ENCODE measurements around the gene DGKA.

Gene DGKA

DNA sequence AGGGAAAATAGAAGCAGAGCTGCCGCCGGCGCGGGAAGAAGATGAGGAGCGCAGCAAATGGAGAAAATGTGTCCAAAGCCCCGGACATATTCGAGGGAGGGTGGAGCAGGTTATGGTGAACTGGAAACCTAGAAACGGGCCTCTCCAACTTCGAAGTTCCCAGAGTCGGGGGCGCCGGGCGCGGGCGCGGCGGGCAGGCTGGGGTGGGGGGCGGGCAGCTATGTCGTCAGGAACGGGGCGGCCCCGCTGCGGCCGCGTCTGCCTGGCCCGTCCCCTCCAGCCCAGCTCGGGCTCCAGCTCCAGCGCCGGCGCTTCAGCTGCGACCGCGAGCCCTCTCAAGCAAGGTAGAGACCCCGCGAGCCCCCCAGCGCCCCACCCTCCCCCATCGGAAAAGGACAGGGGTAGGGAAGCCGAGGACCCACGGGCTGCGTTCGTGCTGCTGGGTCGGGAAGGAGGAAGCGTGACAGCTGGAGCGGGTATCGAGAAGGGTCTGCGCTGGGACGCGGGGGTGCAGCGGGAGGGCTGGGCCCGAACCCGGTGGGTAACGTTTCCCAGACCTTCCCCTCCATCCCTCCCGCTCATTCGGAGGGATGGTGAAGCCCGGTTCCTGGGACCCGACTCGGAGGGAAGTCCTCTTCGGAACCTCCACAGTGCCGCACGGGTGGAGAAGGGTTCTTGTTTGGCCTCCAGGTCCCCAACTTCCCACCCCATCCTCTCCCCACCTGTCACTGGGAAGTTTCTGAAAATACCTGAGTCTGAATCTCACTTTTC is 1.0 kb downstream of the DGKA start:
- DNase-seq, result peak; percentile 42

DNA sequence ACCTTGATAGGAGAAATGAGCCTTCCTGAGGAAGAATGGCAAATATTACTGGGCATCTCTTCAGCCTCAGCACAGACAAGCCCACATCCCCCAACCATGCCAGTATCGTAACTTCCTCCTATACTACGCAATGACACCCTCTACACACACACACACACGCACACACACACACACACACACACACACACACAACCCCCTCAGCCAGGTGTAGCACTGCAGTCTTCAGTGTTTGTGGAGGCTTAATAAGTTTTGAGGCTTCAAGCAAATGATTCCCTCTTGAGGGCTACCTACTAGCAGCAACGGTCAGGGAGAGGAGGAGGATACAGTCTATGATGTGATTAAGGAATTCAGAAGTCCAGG is 1.6 kb downstream of the DGKA start:
- no peak for DNase-seq

DNA sequence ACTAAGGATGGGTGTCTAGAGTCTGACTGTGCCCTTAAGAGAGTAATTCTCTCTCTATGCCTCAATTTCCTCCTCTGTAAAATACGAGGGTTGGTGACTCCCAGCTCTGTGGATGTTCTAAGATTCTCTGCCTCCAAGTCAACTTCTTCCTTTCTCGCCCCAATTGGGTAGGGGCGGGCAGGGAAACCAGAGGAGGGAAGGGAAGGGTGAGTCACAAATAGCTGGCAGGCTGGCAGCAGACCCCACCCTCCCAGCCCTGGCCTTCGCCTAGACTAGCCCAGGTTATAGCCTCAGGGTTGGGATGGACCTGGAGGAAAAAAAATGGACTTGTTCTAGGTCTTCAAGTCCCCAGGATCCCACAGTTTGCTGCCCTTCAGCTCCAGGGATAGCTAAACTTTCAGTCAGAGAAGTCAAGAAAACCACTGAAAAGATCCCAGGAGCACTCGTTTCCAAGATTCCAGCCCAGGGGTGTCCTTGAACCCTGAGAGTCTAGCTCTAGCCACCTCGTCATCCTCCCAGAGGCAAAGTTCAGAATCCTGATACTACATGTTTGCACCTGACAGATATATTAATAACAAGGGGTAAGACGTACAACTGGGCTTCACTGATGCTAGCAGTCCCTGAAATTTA is 2.3 kb downstream of the DGKA start:
- DNase-seq, result peak; percentile 50

DNA sequence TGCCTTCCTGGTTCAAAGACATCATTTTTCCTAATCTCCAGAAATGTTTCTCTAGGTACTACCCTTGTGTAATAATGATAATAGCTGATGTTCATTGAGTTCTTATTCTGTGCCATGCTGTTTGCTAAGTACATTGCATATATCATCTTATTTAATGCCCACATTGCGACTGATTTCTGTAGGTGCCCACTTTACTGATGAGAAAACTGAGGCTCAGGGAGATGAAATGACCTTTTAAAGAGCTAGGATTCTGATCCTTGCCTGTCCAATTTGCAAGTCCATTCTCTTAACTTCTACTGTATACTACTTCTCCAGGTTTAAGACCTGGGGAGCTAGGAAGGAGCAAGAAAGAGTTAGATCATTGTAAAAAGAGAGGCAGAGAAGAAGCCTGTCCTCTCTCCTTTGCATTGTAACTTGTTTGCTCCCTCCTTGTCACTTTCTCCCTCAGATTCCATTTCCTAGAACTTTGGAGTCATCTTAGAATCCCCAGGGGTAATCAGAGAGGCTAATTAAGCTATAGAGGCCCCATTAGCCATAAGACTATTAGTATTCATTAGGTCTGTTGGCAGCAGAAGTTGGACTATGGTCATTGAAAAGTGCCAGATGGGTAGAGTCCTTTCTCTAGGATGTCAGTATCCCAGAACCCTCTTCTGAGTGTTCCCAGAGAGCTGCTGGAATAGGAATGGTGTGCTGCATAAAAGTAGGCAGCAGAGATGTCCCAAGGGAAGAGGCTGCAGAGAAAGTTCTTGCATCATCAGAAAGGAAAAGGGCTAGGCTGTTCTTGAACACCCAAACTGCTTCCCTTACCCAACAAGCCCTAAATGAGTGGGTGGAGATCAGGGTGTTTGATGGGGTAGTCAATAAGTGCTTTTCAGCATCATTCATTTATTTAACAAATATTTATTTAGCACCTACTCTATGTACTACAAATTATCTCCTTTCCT is 3.1 kb downstream of the DGKA start:
- no peak for DNase-seq

DNA sequence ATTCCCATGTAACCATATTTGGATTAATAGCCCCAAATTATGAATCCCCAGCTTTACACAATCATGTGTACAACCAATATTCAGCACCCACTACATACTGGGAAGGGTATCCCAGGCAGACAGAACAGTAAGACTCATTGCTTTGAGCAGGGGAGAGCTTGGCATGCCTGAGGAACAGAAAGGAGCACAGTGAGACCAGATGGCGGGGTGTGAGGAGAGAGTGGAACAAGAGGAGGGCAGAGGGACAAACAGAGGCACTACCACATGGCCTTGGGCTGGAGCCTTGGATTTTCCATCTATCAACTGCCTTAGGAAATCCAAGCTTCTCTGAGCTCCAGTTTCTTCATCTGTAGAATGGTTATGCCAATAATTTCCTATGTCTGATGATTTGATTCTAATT is 3.8 kb downstream of the DGKA start:
- no peak for DNase-seq

DNA sequence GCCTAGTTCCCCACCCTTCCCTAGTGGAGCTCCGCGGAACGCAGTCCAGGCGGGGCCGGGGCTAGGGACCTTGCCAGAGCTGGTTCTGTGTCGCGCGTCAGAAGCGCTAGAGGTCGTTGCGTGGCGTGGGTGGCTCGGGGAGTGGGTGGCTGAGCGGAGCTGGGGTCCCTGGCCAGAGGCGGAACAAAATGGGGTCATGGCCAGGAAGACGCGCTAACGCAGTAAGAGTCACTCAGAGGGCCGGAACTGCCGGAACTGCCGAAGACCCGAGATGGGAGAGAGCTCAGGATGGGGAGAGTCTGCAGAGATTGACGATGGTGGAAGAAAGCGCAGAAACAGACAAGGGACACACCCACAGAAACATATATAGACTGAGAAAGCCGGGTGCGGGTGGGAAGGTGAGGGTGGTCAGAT is 4.8 kb downstream of the DGKA start:
- no peak for DNase-seq

DNA sequence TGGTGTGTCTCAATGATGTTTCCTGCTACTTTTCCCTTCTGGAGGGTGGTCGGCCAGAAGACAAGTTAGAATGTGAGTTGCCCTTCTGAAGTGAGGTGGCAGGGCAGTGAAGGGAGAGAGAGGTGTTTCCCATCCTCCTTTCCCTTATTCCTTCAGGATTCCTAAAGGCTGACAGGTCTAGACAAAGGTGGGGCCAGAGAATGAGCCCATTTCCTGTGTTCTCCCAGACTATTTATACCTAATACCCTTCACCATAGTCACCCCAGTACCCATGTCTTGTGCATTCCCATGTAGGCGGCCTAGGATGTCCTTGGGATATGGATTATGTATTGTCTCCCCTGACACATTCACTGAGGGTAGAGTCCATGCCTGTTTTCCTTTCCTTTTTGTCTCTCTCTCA is 7.0 kb downstream of the DGKA start:
- no peak for DNase-seq

DNA sequence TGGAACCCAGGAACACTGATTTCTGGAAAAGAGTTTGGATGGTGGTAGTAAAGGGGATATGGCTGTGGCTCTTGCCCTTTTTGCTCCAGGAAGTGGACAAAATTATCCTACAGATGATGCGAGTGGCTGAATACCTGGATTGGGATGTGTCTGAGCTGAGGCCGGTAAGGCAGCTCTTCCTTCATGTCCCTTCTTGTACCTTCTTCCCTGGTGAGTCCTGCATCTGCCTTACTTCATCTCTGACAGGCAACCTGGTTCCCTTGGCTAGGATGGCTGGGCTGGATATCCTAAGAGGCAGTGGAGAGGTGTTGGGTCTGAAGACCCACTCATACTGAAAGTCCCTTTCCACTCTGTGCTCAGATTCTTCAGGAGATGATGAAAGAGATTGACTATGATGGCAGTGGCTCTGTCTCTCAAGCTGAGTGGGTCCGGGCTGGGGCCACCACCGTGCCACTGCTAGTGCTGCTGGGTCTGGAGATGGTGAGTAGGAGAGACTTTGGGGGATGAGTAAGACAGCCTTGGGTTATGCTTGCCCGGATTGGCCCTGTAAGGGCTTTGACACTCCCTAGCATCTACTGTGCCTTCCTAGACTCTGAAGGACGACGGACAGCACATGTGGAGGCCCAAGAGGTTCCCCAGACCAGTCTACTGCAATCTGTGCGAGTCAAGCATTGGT is 8.0 kb downstream of the DGKA start:
- DNase-seq, result no peak

DNA sequence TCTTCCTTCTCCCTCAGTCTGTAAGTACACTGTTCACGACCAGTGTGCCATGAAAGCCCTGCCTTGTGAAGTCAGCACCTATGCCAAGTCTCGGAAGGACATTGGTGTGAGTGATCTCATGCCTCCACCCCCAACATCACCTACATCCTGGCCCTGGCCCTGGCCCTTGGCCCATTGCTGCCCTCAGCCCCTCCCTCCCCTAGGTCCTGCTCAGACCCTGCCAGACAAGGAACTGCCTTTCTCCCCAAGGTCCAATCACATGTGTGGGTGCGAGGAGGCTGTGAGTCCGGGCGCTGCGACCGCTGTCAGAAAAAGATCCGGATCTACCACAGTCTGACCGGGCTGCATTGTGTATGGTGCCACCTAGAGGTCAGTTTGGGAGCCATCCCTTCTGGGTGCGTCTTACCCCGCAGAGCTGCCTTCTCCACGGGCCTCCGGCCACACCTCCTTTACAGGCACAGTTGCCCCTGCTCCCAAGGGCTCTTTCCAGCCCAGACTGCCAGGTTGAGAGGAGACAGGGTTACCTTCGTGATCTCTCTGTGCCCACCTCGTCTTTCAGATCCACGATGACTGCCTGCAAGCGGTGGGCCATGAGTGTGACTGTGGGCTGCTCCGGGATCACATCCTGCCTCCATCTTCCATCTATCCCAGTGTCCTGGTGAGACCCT is 9.2 kb downstream of the DGKA start:
- peak; percentile 89 for DNase-seq

DNA sequence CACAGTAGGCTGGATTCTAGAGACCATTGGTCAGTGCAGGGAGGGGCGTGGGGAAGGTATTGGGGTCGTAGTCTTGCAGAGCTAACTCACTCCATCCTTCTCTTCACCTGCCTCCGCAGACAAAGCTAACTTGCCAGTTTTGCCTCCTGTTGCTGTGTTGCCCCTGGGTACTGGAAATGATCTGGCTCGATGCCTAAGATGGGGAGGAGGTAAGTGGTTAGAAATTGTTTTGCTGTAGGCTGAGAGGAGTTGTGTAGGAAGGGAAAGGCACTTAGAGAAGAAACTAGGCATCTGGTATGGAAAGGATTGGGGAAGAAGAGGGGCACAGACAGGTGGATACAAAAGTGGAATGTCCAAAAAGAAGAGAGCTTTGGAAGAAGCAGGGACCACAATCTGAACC is 11.1 kb downstream of the DGKA start:
- no peak for DNase-seq

DNA sequence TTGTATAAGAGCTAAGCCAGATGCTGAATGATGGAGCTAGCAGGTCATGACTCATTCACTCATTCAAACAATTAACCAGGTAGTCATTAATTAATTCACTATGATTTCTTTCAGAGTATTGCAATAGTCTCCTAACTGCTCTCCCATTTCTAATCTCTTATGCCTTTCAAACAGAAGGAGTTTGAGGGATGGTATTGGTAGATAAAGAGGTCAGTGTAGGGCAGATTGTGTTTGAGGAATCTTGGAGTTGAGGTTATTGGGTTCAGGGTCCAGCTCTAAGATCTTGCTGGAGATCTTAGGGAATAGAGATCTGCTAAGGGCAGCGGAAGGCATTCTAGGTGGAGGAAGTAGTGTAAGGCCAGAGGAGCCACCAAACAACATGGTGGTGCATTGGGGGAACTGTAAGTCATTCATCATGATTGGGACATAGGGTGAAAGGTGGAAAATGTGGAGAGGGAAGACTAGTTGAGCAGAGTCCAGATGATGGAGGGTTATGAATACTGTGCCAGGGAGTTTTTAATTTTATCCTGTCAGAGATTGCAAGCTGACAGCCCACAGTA is 11.7 kb downstream of the DGKA start:
- DNase-seq, result no peak

DNA sequence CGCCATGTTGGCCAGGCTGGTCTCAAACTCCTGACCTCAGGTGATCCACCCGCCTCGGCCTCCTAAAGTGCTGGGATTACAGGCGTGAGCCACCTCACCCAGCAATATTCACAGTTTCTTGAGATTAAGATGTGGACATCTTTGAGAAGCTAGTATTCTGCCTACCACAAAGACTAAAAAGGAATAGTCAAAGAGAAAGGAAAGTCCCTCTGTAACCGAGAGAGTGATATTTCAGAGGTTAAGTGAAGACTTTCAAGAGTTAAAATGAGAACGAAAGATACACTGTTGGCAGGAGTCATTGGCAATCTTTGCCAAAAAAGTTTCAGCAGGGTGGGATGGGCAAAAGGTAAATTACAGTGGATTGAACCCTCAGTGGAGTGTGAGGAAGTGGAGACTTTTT is 15.6 kb downstream of the DGKA start:
- no peak for DNase-seq

DNA sequence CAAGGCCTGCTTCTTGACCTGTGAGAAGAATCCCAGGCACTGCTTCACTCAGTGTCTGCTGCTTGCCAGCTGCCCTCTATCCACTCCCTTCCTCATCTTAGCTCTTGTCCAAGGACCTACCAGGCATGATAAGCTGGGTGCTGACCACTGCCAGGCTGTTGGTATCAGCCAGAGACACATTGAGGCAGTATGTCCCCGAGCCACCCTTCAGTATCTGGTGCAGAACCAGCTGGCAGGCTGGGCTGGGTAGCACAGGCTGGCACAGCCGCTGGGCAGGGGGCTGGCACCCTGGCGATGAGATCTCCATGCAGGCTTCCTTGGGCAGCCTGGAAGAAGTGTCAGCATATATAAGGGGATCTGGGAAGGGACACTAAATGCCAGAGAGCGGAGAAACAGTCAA is 24.4 kb downstream of the DGKA start:
- DNase-seq, result no peak

DNA sequence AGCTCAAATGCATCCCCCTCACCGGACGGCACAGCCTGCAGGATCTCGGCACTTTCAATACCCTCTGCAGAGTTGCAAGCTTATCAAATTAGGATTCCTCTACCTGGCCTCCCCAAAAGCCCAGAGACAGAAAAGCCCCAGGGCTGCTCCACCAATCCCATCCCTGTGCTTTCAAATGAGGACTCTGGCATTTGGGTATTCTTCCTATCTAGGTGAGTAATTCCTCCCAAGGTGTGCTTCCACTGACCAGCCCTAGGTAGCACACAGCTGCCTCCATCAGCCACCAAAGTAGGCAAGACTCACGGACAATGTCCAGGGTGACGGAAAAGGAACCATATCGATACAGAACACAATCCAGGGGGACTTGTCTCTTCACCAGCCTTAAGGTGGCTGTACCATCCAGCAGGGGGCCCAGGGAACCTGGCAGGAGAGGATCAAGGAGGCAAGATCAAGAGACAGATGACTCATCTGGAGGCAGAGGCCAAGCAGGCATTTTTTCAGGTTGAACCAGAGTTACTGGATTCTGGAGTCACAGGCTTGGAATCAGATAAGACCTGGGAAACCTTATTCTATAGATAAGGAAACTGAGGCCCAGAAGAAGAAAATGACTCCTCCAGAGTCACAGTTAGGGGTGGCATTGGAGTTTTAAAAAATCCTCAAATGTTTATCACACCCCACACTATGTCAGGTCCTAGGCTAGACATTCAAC is 25.0 kb downstream of the DGKA start:
- DNase-seq, result no peak

DNA sequence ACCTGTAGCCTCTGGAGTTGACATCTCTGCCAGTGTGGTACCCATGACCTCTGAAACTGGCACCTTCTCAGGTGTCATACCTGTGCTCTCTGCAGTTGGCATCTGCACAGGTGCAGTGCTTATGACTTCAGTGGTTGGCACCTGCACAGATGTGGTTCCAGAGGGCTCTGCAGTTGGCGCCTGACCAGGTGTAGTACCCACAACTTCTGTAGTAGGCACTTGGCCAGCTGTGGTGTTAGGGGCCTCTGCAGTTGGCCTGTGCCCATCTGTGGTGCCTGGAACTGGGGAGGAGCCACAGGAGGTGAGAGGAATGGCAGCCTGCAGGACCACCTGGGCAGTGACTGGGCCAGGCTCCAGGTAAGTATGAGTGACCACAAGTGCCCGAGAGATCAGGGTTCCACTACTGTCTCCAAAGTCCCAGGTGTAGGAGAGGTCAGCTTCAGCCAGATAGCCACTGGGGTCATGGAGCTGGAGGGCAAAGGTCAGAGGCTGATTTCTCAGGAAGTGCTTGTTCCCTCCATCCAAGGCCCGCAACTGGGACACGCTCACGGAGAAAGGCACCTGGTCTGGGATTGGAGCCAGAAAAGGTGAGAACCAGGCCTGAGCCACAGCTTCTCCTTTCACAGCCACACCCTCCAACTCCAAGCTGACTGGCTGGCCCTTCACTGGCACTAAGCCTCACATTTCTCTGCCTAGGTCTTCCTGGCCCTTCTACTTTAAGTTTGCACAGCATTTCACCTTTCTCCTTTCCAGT is 26.3 kb downstream of the DGKA start:
- no peak for DNase-seq

DNA sequence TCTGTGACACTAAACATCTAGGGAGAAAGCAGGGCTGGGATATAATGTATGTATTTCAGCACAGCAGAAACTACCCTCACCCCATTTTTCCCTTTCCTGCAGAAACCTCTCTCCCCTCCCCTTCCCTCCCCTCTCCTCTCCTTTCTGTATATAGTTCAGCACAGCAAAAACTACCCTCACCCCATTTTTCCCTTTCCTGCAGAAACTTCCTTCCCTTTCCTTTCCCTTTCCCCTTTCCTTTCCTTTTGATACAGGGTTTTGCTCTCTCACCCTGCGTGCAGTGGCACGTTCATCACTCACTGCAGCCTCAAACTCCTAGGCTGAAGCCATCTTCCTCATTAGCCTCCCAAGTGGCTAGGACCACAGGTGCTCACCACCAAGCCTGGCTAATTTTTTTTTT is 32.8 kb downstream of the DGKA start:
- DNase-seq, result no peak

DNA sequence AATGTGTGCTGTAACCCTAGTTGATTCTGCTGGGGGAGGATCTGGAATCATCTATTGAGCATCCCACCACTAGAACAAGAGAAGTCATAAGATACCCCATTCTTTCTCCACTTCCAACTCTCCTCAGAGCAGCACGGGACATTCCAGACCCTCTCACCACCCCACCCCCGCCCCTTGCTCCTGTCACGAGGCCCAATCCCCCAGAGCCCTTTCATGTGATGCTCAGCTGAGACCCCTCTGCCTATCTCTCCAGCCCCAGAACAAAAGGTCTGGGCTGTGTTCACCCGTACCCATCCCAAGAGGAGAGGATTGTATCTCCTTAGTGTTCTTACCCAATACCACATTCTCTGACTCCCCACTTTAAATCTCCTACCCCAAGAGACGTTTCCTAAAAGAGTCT is 34.3 kb downstream of the DGKA start:
- DNase-seq, result no peak

DNA sequence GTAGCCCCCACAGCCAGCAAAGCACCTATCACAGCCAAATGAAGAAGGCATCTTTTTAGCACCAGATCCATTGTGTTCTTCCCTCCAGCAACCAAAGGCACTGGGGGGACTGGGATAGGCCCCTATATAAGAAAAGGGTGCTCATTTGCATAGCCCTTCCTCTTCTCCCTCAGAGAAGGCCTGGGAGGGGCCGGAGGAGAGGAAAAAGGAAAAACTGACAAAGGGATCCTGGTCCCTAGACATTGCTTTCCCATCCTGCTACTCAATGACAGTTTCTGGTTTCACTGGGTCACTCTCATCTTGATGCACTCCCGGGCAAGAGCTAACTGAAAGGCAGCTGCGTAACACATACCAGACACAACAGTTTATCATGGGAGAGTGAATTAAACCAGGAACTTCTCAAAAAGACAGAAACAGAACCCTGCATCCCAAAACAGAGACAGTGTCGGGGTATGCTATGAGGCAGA is 35.0 kb downstream of the DGKA start, which contains the start of gene PMEL:
TSS of gene PMEL (minus strand) at position 102 of the 467 bp plus-strand sequence. CDS start at position 71, 31 bp downstream.
- DNase-seq, result no peak

DNA sequence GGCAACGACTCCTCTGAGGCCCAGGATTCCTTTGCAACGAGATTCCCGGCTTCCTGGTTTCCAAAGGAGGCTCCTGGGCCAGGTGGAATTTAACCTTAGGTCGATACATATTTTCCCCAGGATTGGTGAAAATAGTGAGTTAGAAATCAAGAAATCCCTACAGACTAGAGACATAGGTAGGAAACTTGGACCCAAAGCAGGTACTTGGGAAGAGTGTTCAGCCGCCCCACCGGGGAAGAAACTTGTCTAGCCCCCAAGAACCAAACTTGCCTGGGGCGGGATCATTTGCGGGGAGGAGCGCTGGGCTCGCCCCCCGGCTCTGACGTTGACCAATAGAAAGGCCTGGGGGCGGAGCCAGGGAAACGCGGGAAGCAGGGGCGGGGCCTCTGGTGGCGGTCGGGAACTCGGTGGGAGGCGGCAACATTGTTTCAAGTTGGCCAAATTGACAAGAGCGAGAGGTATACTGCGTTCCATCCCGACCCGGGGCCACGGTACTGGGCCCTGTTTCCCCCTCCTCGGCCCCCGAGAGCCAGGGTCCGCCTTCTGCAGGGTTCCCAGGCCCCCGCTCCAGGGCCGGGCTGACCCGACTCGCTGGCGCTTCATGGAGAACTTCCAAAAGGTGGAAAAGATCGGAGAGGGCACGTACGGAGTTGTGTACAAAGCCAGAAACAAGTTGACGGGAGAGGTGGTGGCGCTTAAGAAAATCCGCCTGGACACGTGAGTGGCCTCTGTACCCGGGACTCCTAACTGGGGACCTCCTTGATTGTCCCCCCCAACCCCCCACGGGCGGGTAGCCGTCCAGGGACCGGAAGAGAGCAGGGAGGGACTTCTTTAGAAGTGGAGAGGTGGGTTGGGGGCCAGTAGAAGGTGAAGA is 35.7 kb downstream of the DGKA start, which contains the start of gene CDK2:
TSS of gene CDK2 (plus strand) at position 423 of the 874 bp plus-strand sequence. CDS start at position 602, 179 bp downstream.
- DNase-seq, result peak; percentile 91
